WERI-Rb-1 (cell line): ENCODE data around the gene ZSWIM9.
A peak's percentile ranks its signal among the peaks of the same experiment; 100 is the strongest.

ENCODE experiments used
- DNase-seq: peaks from one replicate; pipeline ENCODE4 v3.0.0-alpha.2; 2020
- H3K27ac ChIP-seq: fragments of 250-450 bp; sonication (Bioruptor Pico); 2 replicates; pipeline ENCODE4 v1.5.1; 2020; ENCODE audit warnings: mild to moderate bottlenecking, moderate library complexity
- H3K27me3 ChIP-seq: fragments of 250-450 bp; sonication (Bioruptor Pico); 2 replicates; pipeline ENCODE4 v1.5.1; 2021; ENCODE audit warnings: mild to moderate bottlenecking, low read depth, moderate library complexity; ENCODE audit not compliant: insufficient read depth, severe bottlenecking
- H3K36me3 ChIP-seq: fragments of 250-450 bp; sonication (Bioruptor Pico); 2 replicates; pipeline ENCODE4 v1.5.1; 2020; ENCODE audit warnings: mild to moderate bottlenecking, moderate library complexity
- H3K4me3 ChIP-seq: 2 replicates; pipeline ENCODE4 v1.5.1; 2011; ENCODE audit warnings: low read depth, mild to moderate bottlenecking, control low read depth, low read length
- H3K9me3 ChIP-seq: fragments of 250-450 bp; sonication (Bioruptor Pico); 2 replicates; pipeline ENCODE4 v1.5.1; 2021; ENCODE audit warnings: mild to moderate bottlenecking, moderate library complexity; ENCODE audit not compliant: severe bottlenecking
- TF ChIP-seq, protein P1 (sequence below): IDR thresholded peaks from 2 replicates; pipeline ENCODE4 v1.5.1; 2011; ENCODE audit warnings: low read depth, mild to moderate bottlenecking, control low read depth, inconsistent platforms, low read length

Gene ZSWIM9

DNA sequence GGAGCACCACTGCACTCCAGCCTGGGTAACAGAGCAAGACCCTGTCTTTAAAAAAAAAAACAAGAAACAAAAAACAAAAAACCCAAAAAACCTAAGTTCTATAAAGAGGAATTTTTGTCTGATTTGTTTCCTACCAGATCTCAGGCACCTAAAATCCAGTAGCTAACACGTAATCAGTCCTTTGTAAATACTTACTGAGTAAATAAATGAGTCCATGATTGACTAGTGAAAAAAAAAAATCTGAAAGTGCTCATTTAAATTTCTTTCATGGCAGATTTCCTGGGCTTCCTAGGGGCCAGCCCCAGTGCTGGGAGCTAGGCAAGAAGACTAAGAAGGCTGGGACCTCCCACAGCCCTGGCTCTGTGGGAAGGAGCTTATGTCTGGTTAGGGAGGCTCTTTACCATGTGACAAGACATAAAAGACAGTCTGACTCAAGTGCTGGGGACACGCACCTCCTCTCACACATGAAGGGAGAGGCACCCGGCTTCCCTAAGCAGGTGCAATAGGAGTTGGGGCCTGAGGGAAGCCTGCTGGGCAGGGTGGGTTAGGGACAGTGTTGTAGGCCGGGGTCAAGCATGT lies 22.8 kb upstream of the ZSWIM9 start:
- Histone ChIP-seq H3K4me3 (no peak overlapping the region), H3K9me3 (no peaks in the 10 kb centered on the region), H3K36me3 (peaks cover 81% of the 10 kb centered on the region), H3K27me3 (no peaks in the 10 kb centered on the region), H3K27ac (no peak overlapping the region)
- peak; percentile 40 for DNase-seq
- TF ChIP-seq, protein P1, sequence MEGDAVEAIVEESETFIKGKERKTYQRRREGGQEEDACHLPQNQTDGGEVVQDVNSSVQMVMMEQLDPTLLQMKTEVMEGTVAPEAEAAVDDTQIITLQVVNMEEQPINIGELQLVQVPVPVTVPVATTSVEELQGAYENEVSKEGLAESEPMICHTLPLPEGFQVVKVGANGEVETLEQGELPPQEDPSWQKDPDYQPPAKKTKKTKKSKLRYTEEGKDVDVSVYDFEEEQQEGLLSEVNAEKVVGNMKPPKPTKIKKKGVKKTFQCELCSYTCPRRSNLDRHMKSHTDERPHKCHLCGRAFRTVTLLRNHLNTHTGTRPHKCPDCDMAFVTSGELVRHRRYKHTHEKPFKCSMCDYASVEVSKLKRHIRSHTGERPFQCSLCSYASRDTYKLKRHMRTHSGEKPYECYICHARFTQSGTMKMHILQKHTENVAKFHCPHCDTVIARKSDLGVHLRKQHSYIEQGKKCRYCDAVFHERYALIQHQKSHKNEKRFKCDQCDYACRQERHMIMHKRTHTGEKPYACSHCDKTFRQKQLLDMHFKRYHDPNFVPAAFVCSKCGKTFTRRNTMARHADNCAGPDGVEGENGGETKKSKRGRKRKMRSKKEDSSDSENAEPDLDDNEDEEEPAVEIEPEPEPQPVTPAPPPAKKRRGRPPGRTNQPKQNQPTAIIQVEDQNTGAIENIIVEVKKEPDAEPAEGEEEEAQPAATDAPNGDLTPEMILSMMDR, result no peak

DNA sequence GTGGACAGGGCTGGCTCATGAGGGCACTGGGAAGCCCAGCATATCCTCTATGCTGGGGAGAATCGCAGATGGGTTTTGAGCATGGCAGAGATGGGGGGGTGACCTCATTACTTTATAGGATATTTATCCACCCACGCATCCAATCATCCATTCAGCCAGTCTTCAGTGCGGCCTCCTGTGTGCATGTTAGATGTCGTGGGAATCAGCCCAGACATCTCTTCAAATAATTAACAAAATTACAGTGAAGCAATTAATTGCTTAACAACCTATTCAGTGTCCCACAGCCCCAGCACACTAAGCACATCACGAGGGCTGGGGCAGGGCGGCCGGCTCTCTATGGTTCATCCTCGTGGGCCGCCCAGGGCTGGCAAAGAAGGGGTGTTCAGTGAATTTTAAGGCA lies 21.9 kb upstream of the ZSWIM9 start:
- Histone ChIP-seq H3K4me3 (no peak overlapping the region), H3K36me3 (peaks cover 74% of the 10 kb centered on the region), H3K9me3 (no peaks in the 10 kb centered on the region), H3K27me3 (no peaks in the 10 kb centered on the region), H3K27ac (no peak overlapping the region)
- TF ChIP-seq, protein P1, result no peak
- no peak for DNase-seq

DNA sequence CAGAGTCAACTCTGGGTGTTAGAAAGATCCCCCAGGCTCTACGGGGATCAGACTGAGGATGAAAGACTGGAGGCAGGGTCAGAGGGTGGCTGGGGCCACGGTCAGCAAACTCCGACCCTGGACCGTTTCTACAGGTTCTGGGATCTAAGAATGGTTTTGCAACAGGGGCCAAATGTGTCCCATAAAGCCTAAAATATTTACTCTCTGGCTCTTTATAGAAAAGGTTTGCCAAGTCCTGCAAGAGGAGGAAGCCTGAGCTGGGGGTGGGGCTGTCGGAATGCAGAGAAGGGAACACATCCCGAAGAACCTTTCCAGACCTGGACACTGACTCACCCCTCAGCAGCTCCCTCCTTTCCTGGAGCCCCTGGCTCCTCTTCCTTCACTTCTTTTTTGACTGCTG lies 21.1 kb upstream of the ZSWIM9 start:
- no peak for DNase-seq
- Histone ChIP-seq H3K4me3 (no peak overlapping the region), H3K36me3 (peaks cover 68% of the 10 kb centered on the region), H3K9me3 (no peaks in the 10 kb centered on the region), H3K27ac (no peak overlapping the region), H3K27me3 (no peaks in the 10 kb centered on the region)
- TF ChIP-seq, protein P1, result no peak

DNA sequence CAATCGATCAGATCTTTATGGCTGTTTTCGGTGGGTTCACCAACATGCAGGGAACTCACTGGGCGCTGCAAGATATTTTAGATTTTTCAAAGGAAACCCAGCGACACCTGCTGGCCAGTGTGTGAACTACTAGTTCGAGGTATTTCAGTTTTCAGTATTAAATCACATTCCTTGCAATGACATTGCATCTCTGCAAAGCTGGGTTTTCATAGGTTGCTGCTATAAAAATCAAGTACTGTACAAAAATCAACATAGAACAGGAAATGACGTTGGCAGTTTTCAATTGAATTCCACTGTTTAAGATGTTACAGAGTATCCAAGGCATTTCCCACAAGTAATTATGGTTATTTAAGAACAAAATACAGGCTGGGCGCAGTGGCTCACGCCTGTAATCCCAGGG lies 17.9 kb upstream of the ZSWIM9 start:
- peaks cover 73% of the 10 kb centered on the region for H3K36me3 ChIP-seq
- H3K9me3 ChIP-seq, result no peaks in the 10 kb centered on the region
- peak; percentile 56 for DNase-seq
- H3K27me3 ChIP-seq, result no peaks in the 10 kb centered on the region
- H3K4me3 ChIP-seq, result no peak overlapping the region
- H3K27ac ChIP-seq, result no peak overlapping the region
- TF ChIP-seq, protein P1, result peak; percentile 40; the same call in 1 of the 2 replicates

GRCh38 chr19:48154003-48154402 lies 16.5 kb upstream of the ZSWIM9 start:
- Histone ChIP-seq H3K9me3 (no peaks in the 10 kb centered on the region), H3K27me3 (no peaks in the 10 kb centered on the region), H3K36me3 (peaks cover 73% of the 10 kb centered on the region), H3K27ac (no peak overlapping the region), H3K4me3 (no peak overlapping the region)
- no peak for DNase-seq
- TF ChIP-seq, protein P1, result no peak

GRCh38 chr19:48158210-48158790 lies 12.2 kb upstream of the ZSWIM9 start:
- H3K9me3 ChIP-seq, result no peaks in the 10 kb centered on the region
- TF ChIP-seq, protein P1, result no peak
- H3K27ac ChIP-seq, result no peak overlapping the region
- H3K4me3 ChIP-seq, result no peak overlapping the region
- no peaks in the 10 kb centered on the region for H3K27me3 ChIP-seq
- no peak for DNase-seq
- H3K36me3 ChIP-seq, result peaks cover 80% of the 10 kb centered on the region
